Prostate gland (tissue), 2 donors: ENCODE results near the gene DMRTA1. TPM values are rescaled to one million over a fixed set of nuclear protein-coding genes. Genes with fewer than 3 reads are reported as not detected.
"Not testable (repeated sequence)": the region's sequence is repeated elsewhere in the genome, so short reads cannot be mapped to it uniquely, and the experiment has no call there.

Experiments used
- DNase-seq: peaks from one replicate; pipeline ENCODE4 v3.0.0-alpha.2; 2019; ENCODE audit warnings: low spot score
- H3K27ac ChIP-seq, 2 donors: fragments of 200-600 bp; sonication (generic); 2 replicates each; pipeline ENCODE4 v1.5.1; 2017 to 2019
- H3K27me3 ChIP-seq: fragments of 200-600 bp; sonication (generic); replicated peaks from 2 replicates; pipeline ENCODE4 v1.5.1; 2019; ENCODE audit not compliant: insufficient read depth
- H3K36me3 ChIP-seq, 2 donors: fragments of 200-600 bp; sonication (generic); 1 replicate in 1 of 2; 2 replicates in 1 of 2; pipeline versions ENCODE4 v1.5.1 to v1.8.1; 2017 to 2019
- H3K4me1 ChIP-seq: fragments of 200-600 bp; sonication (generic); replicated peaks from 2 replicates; pipeline ENCODE4 v1.5.1; 2019
- H3K4me3 ChIP-seq, 2 donors: fragments of 200-600 bp; sonication (generic); 2 replicates each; pipeline ENCODE4 v1.5.1; 2017 to 2019
- H3K9me3 ChIP-seq: fragments of 200-600 bp; sonication (generic); 2 replicates; pipeline ENCODE4 v1.5.1; 2017
- CTCF ChIP-seq, 4 experiments: fragments of 200-600 bp in 2 of 4; fragments of 450-650 bp in 2 of 4; sonication (generic) in 2 of 4; IDR thresholded peaks; 1 replicate in 3 of 4; 2 replicates in 1 of 4; pipeline ENCODE4 v1.5.1; 2016 to 2019; ENCODE audit warnings: antibody characterized with exemption in 4 of 4, mild to moderate bottlenecking in 2 of 4, moderate library complexity in 2 of 4
- POLR2A ChIP-seq: fragments of 450-650 bp; IDR thresholded peaks from one replicate; pipeline ENCODE4 v1.6.1; 2016; ENCODE audit warnings: antibody characterized with exemption, mild to moderate bottlenecking
- POLR2AphosphoS5 ChIP-seq: sonication (generic); formaldehyde crosslinking; IDR thresholded peaks from one replicate; pipeline ENCODE4 v1.6.1; 2017; ENCODE audit warnings: antibody characterized with exemption
- WGBS: methylation state at CpG from one replicate; pipeline ENCODE4 v1.1.5; 2018; 5-methylcytosine and 5-hydroxymethylcytosine counted together
- intact Hi-C: fragments of 100-400 bp; cut with DNase I; formaldehyde crosslinking; loops from one replicate; pipeline ENCODE4 v1.14.2; 2022
- total RNA-seq, 2 donors: library from RNA; depleted of rRNA; stranded (reverse); fragments of >200 nt; gene quantifications; one replicate each; pipeline ENCODE4 v1.1.0, GENCODE V29; 2016

DMRTA1 gene
- total RNA-seq, 2 donors from 2014 or later, result 1.6 to 5.5 TPM

GRCh38 chr9:22481566-22481965 lies 34.9 kb downstream of the DMRTA1 start:
- Histone ChIP-seq H3K4me1 (no peaks in the 10 kb centered on the region), H3K36me3 (no peaks in the 10 kb centered on the region), H3K9me3 (no peaks in the 10 kb centered on the region), H3K4me3 (no peak overlapping the region), H3K27ac (no peak overlapping the region), H3K27me3 (no peaks in the 10 kb centered on the region)
- WGBS, result 79% methylated on average over 2 of the region's 2 CpGs
- TF ChIP-seq CTCF (IDR thresholded peaks at IDR 0.05) (no peak), POLR2AphosphoS5 (no peak), POLR2A (no peak)
- DNase-seq, result no peak
- intact Hi-C loops, result no loop called here

GRCh38 chr9:22483528-22484070 lies 37.0 kb downstream of the DMRTA1 start:
- no peaks in the 10 kb centered on the region for H3K36me3 ChIP-seq
- no peaks in the 10 kb centered on the region for H3K9me3 ChIP-seq
- TF ChIP-seq POLR2AphosphoS5 (no peak), CTCF (IDR thresholded peaks at IDR 0.05) (no peak), POLR2A (no peak)
- H3K27me3 ChIP-seq, result no peaks in the 10 kb centered on the region
- intact Hi-C loops, result no loop called here
- H3K4me3 ChIP-seq, result no peak overlapping the region
- WGBS, result 69% methylated on average over 1 of the region's 1 CpG
- no peaks in the 10 kb centered on the region for H3K4me1 ChIP-seq
- no peak overlapping the region for H3K27ac ChIP-seq
- no peak for DNase-seq

GRCh38 chr9:22496197-22496596 lies 49.6 kb downstream of the DMRTA1 start:
- DNase-seq, H3K36me3 ChIP-seq, H3K27ac ChIP-seq, H3K4me1 ChIP-seq, H3K9me3 ChIP-seq, H3K27me3 ChIP-seq, intact Hi-C loops, H3K4me3 ChIP-seq: not testable (repeated sequence)
- 89% methylated on average over 4 of the region's 4 CpGs for WGBS
